Measurements from ENCODE around the gene ATRNL1. TPM values are rescaled to one million over a fixed set of nuclear protein-coding genes. Genes with fewer than 3 reads are reported as not detected.

The ATRNL1 gene
- total RNA-seq, 1 experiment from 2014 or later = not detected

- CTCF ChIA-PET = interaction anchor here (2.3 kb wide), 1 partner anchor 485 kb away, joined by 12 read pairs; no protein-coding TSS in a partner anchor
- H3K27me3 Mint-ChIP-seq (ENCODE audit: insufficient read depth, unreplicated experiment) = no peaks in the 10 kb centered on the region
- BruUV-seq (replicated peaks) = no TSS peak
- intact Hi-C loops (cut with micrococcal nuclease) = no loop called here
- no peak overlapping the region for H3K27ac Mint-ChIP-seq (ENCODE audit: low read depth, unreplicated experiment)
- no peak for DNase-seq (ENCODE audit: unreplicated experiment)
- H3K36me3 Mint-ChIP-seq (ENCODE audit: insufficient read depth, unreplicated experiment) = no peaks in the 10 kb centered on the region
- no peak overlapping the region for H3K4me3 Mint-ChIP-seq (ENCODE audit: unreplicated experiment)
- POLR2A ChIA-PET = no interaction called here
- no peaks in the 10 kb centered on the region for H3K4me1 Mint-ChIP-seq (ENCODE audit: insufficient read depth, unreplicated experiment)
- no peak for TF ChIP-seq CTCF (IDR thresholded peaks at IDR 0.05; ENCODE audit: unreplicated experiment)
- H3K9me3 Mint-ChIP-seq (ENCODE audit: unreplicated experiment) = no peaks in the 10 kb centered on the region
Observed at GRCh38 chr10:115802911-115803310, 709.7 kb downstream of the ATRNL1 start.

- H3K27me3 Mint-ChIP-seq (ENCODE audit: insufficient read depth, unreplicated experiment) = no peaks in the 10 kb centered on the region
- no peak overlapping the region for H3K4me3 Mint-ChIP-seq (ENCODE audit: unreplicated experiment)
- no peak for DNase-seq (ENCODE audit: unreplicated experiment)
- H3K27ac Mint-ChIP-seq (ENCODE audit: low read depth, unreplicated experiment) = no peak overlapping the region
- no peaks in the 10 kb centered on the region for H3K9me3 Mint-ChIP-seq (ENCODE audit: unreplicated experiment)
- ChIA-PET POLR2A (interaction anchor here (0.6 kb wide), 1 partner anchor 57 kb away, joined by 3 read pairs; no protein-coding TSS in a partner anchor), CTCF (interaction anchor here (0.6 to 1.4 kb wide), 2 partner anchors 15 to 454 kb away, joined by 3 to 5 read pairs; no protein-coding TSS in a partner anchor)
- intact Hi-C loops (cut with micrococcal nuclease) = no loop called here
- H3K4me1 Mint-ChIP-seq (ENCODE audit: insufficient read depth, unreplicated experiment) = peaks cover 6% of the 10 kb centered on the region
- BruUV-seq (replicated peaks) = no TSS peak
- no peaks in the 10 kb centered on the region for H3K36me3 Mint-ChIP-seq (ENCODE audit: insufficient read depth, unreplicated experiment)
- TF ChIP-seq CTCF (IDR thresholded peaks at IDR 0.05; ENCODE audit: unreplicated experiment) = no peak
Observed at GRCh38 chr10:115814542-115814941, 721.4 kb downstream of the ATRNL1 start.

- intact Hi-C loops (cut with micrococcal nuclease) = no loop called here
- H3K27ac Mint-ChIP-seq (ENCODE audit: low read depth, unreplicated experiment) = no peak overlapping the region
- no TSS peak for BruUV-seq (replicated peaks)
- H3K4me3 Mint-ChIP-seq (ENCODE audit: unreplicated experiment) = peak overlapping the region; percentile 28
- ChIA-PET POLR2A (no interaction called here), CTCF (interaction anchor here (0.9 kb wide), 1 partner anchor 19 kb away, joined by 3 read pairs; no protein-coding TSS in a partner anchor)
- TF ChIP-seq CTCF (IDR thresholded peaks at IDR 0.05; ENCODE audit: unreplicated experiment) = no peak
- DNase-seq (ENCODE audit: unreplicated experiment) = no peak
- peaks cover 6% of the 10 kb centered on the region for H3K4me1 Mint-ChIP-seq (ENCODE audit: insufficient read depth, unreplicated experiment)
- peaks cover 16% of the 10 kb centered on the region for H3K9me3 Mint-ChIP-seq (ENCODE audit: unreplicated experiment)
- no peaks in the 10 kb centered on the region for H3K36me3 Mint-ChIP-seq (ENCODE audit: insufficient read depth, unreplicated experiment)
- no peaks in the 10 kb centered on the region for H3K27me3 Mint-ChIP-seq (ENCODE audit: insufficient read depth, unreplicated experiment)
Observed at GRCh38 chr10:115818012-115818411, 724.8 kb downstream of the ATRNL1 start.

- ChIA-PET POLR2A (no interaction called here), CTCF (interaction anchor here (0.9 to 2.2 kb wide), 6 partner anchors 18 to 560 kb away, joined by 3 to 6 read pairs (median 4); no protein-coding TSS in a partner anchor)
- H3K27ac Mint-ChIP-seq (ENCODE audit: low read depth, unreplicated experiment) = no peak overlapping the region
- TF ChIP-seq CTCF (IDR thresholded peaks at IDR 0.05; ENCODE audit: unreplicated experiment) = no peak
- no peaks in the 10 kb centered on the region for H3K4me1 Mint-ChIP-seq (ENCODE audit: insufficient read depth, unreplicated experiment)
- DNase-seq (ENCODE audit: unreplicated experiment) = no peak
- H3K27me3 Mint-ChIP-seq (ENCODE audit: insufficient read depth, unreplicated experiment) = no peaks in the 10 kb centered on the region
- intact Hi-C loops (cut with micrococcal nuclease) = no loop called here
- BruUV-seq (replicated peaks) = no TSS peak
- peaks cover 12% of the 10 kb centered on the region for H3K9me3 Mint-ChIP-seq (ENCODE audit: unreplicated experiment)
- no peak overlapping the region for H3K4me3 Mint-ChIP-seq (ENCODE audit: unreplicated experiment)
- peaks cover 4% of the 10 kb centered on the region for H3K36me3 Mint-ChIP-seq (ENCODE audit: insufficient read depth, unreplicated experiment)
Observed at GRCh38 chr10:115826396-115826795, 733.2 kb downstream of the ATRNL1 start.
